Neural progenitor cell (in vitro differentiated cells): ENCODE measurements around the gene STK38.

Experiments used
- EZH2phosphoT487 ChIP-seq: fragments of 200-600 bp; sonication (generic); IDR thresholded peaks from 2 replicates; pipeline ENCODE4 v1.6.1; 2017; ENCODE audit warnings: antibody characterized with exemption
- TF ChIP-seq, protein P1 (sequence below): fragments of 200-600 bp; sonication (generic); IDR thresholded peaks from 2 replicates; pipeline ENCODE4 v1.5.1; 2017; ENCODE audit warnings: antibody characterized with exemption, mild to moderate bottlenecking

DNA sequence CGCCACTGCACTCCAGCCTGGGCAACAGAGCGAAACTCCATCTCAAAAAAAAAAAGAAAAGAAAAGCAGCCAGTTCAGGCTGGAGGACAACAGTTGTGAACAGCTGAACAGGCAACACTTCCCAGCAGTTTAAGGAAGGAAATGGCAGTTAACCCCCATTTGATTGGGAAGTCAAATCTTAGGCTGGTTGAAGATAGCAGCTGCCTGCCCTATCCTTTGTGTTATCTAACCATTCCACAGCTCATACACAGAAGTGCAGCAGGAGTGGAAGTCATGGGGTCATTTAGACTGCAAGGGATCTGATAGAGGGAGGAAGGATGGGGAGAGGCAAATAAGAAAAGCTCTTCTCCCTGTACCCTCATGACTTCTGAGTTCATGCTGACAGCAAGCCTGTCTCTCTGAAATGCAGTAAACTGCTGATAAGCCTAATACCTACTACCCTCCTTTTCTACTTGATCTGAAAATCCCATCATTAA lies 69.2 kb downstream of the STK38 start:
- no peak for TF ChIP-seq EZH2phosphoT487
- TF ChIP-seq, protein P1, sequence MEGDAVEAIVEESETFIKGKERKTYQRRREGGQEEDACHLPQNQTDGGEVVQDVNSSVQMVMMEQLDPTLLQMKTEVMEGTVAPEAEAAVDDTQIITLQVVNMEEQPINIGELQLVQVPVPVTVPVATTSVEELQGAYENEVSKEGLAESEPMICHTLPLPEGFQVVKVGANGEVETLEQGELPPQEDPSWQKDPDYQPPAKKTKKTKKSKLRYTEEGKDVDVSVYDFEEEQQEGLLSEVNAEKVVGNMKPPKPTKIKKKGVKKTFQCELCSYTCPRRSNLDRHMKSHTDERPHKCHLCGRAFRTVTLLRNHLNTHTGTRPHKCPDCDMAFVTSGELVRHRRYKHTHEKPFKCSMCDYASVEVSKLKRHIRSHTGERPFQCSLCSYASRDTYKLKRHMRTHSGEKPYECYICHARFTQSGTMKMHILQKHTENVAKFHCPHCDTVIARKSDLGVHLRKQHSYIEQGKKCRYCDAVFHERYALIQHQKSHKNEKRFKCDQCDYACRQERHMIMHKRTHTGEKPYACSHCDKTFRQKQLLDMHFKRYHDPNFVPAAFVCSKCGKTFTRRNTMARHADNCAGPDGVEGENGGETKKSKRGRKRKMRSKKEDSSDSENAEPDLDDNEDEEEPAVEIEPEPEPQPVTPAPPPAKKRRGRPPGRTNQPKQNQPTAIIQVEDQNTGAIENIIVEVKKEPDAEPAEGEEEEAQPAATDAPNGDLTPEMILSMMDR: no peak
